Activated CD8-positive, alpha-beta memory T cell treated with anti-CD3 and anti-CD28 coated beads for 4 hours (primary cell): ENCODE measurements around the gene DAB2IP.

Experiments
- DNase-seq, 2 donors: peaks; one replicate each; pipeline ENCODE4 v3.0.0-alpha.2; 2020; ENCODE audit warnings: low read depth in 2 of 2

DAB2IP gene

GRCh38 chr9:121760571-121760970, 109.1 kb downstream of the DAB2IP start:
- no peak for DNase-seq

- no peak for DNase-seq
These were observed 111.7 kb downstream of the DAB2IP start for GRCh38 chr9:121763131-121763530.

GRCh38 chr9:121763561-121764370, 112.3 kb downstream of the DAB2IP start:
- DNase-seq: no peak

GRCh38 chr9:121764371-121764730, 112.9 kb downstream of the DAB2IP start:
- no peak for DNase-seq

- DNase-seq: no peak
These were observed 113.9 kb downstream of the DAB2IP start for GRCh38 chr9:121765021-121765950.

GRCh38 chr9:121766081-121766683, 114.7 kb downstream of the DAB2IP start:
- DNase-seq: no peak

GRCh38 chr9:121767171-121767769, 115.8 kb downstream of the DAB2IP start:
- DNase-seq: no peak

- DNase-seq: no peak
These were observed 117.1 kb downstream of the DAB2IP start for GRCh38 chr9:121768416-121769015.

- no peak for DNase-seq
These were observed 118.5 kb downstream of the DAB2IP start for GRCh38 chr9:121769939-121770338.

GRCh38 chr9:121770415-121771273, 119.2 kb downstream of the DAB2IP start:
- no peak for DNase-seq

GRCh38 chr9:121771418-121771817, 120.0 kb downstream of the DAB2IP start:
- no peak for DNase-seq

- no peak for DNase-seq
These were observed 120.6 kb downstream of the DAB2IP start for GRCh38 chr9:121771851-121772599.

- no peak for DNase-seq
These were observed 121.3 kb downstream of the DAB2IP start for GRCh38 chr9:121772600-121773285.

GRCh38 chr9:121773286-121773953, 122.0 kb downstream of the DAB2IP start:
- no peak for DNase-seq

- DNase-seq: no peak
These were observed 122.7 kb downstream of the DAB2IP start for GRCh38 chr9:121773954-121774714.

- no peak for DNase-seq
These were observed 123.5 kb downstream of the DAB2IP start for GRCh38 chr9:121774715-121775613.
